Liver (tissue), 9 donors: ENCODE data around the gene CCDC141. TPM values are rescaled to one million over a fixed set of nuclear protein-coding genes. Genes with fewer than 3 reads are reported as not detected.

Experiments
- DNase-seq: peaks from one replicate; pipeline ENCODE4 v3.0.0-alpha.2; 2017; ENCODE audit warnings: low spot score
- H3K27ac ChIP-seq, 2 donors: one replicate each; pipeline ENCODE4 v1.7.0; 2013; ENCODE audit warnings: inconsistent platforms in 2 of 2, low read length in 2 of 2, control low read depth in 1 of 2, low read depth in 1 of 2, mild to moderate bottlenecking in 1 of 2
- H3K27me3 ChIP-seq, 4 donors: one replicate each; pipeline versions ENCODE4 v1.6.1 to v1.7.0; 2013; ENCODE audit warnings: low read length in 3 of 4, inconsistent platforms in 1 of 4, mild to moderate bottlenecking in 1 of 4, moderate library complexity in 1 of 4; ENCODE audit not compliant: control insufficient read depth in 4 of 4, insufficient read depth in 4 of 4
- H3K36me3 ChIP-seq, 4 donors: one replicate each; pipeline versions ENCODE4 v1.6.1 to v1.7.0; 2013; ENCODE audit warnings: low read length in 3 of 4, mild to moderate bottlenecking in 3 of 4, low read depth in 1 of 4, moderate library complexity in 1 of 4; ENCODE audit not compliant: control insufficient read depth in 4 of 4, insufficient read depth in 3 of 4
- H3K4me1 ChIP-seq, 4 donors: one replicate each; pipeline versions ENCODE4 v1.6.1 to v1.7.0; 2013; ENCODE audit warnings: low read length in 3 of 4, mild to moderate bottlenecking in 3 of 4, moderate library complexity in 1 of 4; ENCODE audit not compliant: control insufficient read depth in 4 of 4, insufficient read depth in 4 of 4
- H3K4me3 ChIP-seq, 3 donors: one replicate each; pipeline versions ENCODE4 v1.6.1 to v1.7.0; 2013; ENCODE audit warnings: low read length in 3 of 3, control low read depth in 1 of 3, low read depth in 1 of 3, mild to moderate bottlenecking in 1 of 3
- H3K9ac ChIP-seq, 2 donors: one replicate each; pipeline ENCODE4 v1.7.0; 2013; ENCODE audit warnings: low read length in 2 of 2, mild to moderate bottlenecking in 2 of 2, moderate library complexity in 2 of 2, control low read depth in 1 of 2, low read depth in 1 of 2
- H3K9me3 ChIP-seq, 4 donors: one replicate each; pipeline versions ENCODE4 v1.6.1 to v1.7.0; 2013; ENCODE audit warnings: low read length in 3 of 4; ENCODE audit not compliant: control insufficient read depth in 4 of 4
- EGR1 ChIP-seq, 2 donors: IDR thresholded peaks; 2 replicates each; pipeline ENCODE4 v1.6.1; 2016 to 2018; ENCODE audit warnings: antibody characterized with exemption in 2 of 2, low read depth in 2 of 2
- FOXA1 ChIP-seq: IDR thresholded peaks from 2 replicates; pipeline ENCODE4 v1.6.1; 2016; ENCODE audit warnings: antibody characterized with exemption
- FOXA2 ChIP-seq: IDR thresholded peaks from 2 replicates; pipeline ENCODE4 v1.6.1; 2016; ENCODE audit warnings: antibody characterized with exemption
- GABPA ChIP-seq, 2 donors: IDR thresholded peaks in 1 of 2; conservative IDR thresholded peaks in 1 of 2; 2 replicates each; pipeline ENCODE4 v1.6.1; 2016; ENCODE audit warnings: antibody characterized with exemption in 2 of 2, mild to moderate bottlenecking in 1 of 2, moderate library complexity in 1 of 2
- HNF4A ChIP-seq, 2 donors: conservative IDR thresholded peaks; 2 replicates each; pipeline ENCODE4 v1.6.1; 2016; ENCODE audit warnings: antibody characterized with exemption in 2 of 2, mild to moderate bottlenecking in 2 of 2
- HNF4G ChIP-seq: IDR thresholded peaks from 2 replicates; pipeline ENCODE4 v1.6.1; 2016; ENCODE audit warnings: antibody characterized with exemption
- JUND ChIP-seq, 2 donors: IDR thresholded peaks; 2 replicates each; pipeline ENCODE4 v1.6.1; 2016; ENCODE audit warnings: antibody characterized with exemption in 2 of 2
- NR2F2 ChIP-seq: IDR thresholded peaks from 2 replicates; pipeline ENCODE4 v1.6.1; 2016; ENCODE audit warnings: antibody characterized with exemption
- RAD21 ChIP-seq, 2 donors: IDR thresholded peaks; 2 replicates each; pipeline ENCODE4 v1.6.1; 2016; ENCODE audit warnings: antibody characterized with exemption in 2 of 2, mild to moderate bottlenecking in 2 of 2
- RXRA ChIP-seq, 2 donors: IDR thresholded peaks; 2 replicates each; pipeline ENCODE4 v1.6.1; 2017 to 2018; ENCODE audit warnings: antibody characterized with exemption in 2 of 2, mild to moderate bottlenecking in 1 of 2
- SP1 ChIP-seq: IDR thresholded peaks from 2 replicates; pipeline ENCODE4 v1.6.1; 2018; ENCODE audit warnings: antibody characterized with exemption, mild to moderate bottlenecking
- TAF1 ChIP-seq: conservative IDR thresholded peaks from 2 replicates; pipeline ENCODE4 v1.6.1; 2016; ENCODE audit warnings: antibody characterized with exemption, mild to moderate bottlenecking
- YY1 ChIP-seq: IDR thresholded peaks from 2 replicates; pipeline ENCODE4 v1.6.1; 2016; ENCODE audit warnings: antibody characterized with exemption, mild to moderate bottlenecking
- WGBS: extraction: QIAGEN DNeasy Blood & Tissue Kit; methylation state at CpG from one replicate; pipeline ENCODE4 v1.1.7; 2013; 5-methylcytosine and 5-hydroxymethylcytosine counted together
- polyA plus RNA-seq, 2 donors: library from polyadenylated mRNA; stranded (reverse) in 1 of 2; unstranded in 1 of 2; fragments of 200-250 nt in 1 of 2; fragments of >200 nt in 1 of 2; fragmentation: Nextera tagmentation in 1 of 2; extraction: Ambion mirVana in 1 of 2; gene quantifications; one replicate each; pipeline versions ENCODE4 v1.2.1 to v1.2.3, GENCODE V29; 2013 to 2015
- total RNA-seq, 2 donors: library from RNA; depleted of rRNA; stranded (reverse); fragments of >200 nt; gene quantifications; one replicate each; pipeline ENCODE4 v1.2.3, GENCODE V29; 2014
- TF ChIP-seq, protein P1 (sequence below): IDR thresholded peaks from 2 replicates; pipeline ENCODE4 v1.6.1; 2016; ENCODE audit warnings: antibody characterized with exemption, mild to moderate bottlenecking
- TF ChIP-seq, protein P2 (sequence below): IDR thresholded peaks from 2 replicates; pipeline ENCODE4 v1.6.1; 2016; ENCODE audit warnings: antibody characterized with exemption
- TF ChIP-seq, protein P3 (sequence below): IDR thresholded peaks from 2 replicates; pipeline ENCODE4 v1.6.1; 2016; ENCODE audit warnings: antibody characterized with exemption
- TF ChIP-seq, protein P4 (sequence below): IDR thresholded peaks from 2 replicates; pipeline ENCODE4 v1.6.1; 2016; ENCODE audit warnings: antibody characterized with exemption
- donor health status: healthy.
- donor health status: healthy.
- donor health status: healthy.
- donor health status: healthy.
- donor health status: healthy.

CCDC141 gene
- total and polyA plus RNA-seq, 4 donors = 0.05 to 1.0 (median 0.39) TPM

DNA sequence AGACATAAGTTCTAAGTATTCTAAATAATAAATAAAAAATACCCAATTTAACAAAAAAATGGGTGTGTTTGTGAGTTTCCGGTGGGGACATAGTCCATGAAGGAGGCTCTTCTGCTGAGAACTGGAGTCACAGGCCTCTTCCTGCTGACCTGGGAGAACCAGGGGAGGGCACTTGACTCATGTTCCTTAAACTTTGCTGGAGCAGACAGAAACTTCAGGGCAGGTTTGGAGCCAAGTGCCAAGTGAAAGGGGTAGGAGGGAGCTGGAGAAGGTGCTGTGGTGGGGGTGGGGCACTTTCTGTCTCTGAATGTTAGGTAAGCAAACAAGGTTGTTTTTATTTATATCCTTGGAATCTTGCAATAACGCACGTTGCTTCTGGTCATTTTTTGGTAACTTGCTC, 163.9 kb downstream of the CCDC141 start:
- H3K9ac ChIP-seq = no peak overlapping the region
- H3K4me1 ChIP-seq = no peaks in the 10 kb centered on the region
- H3K9me3 ChIP-seq = no peaks in the 10 kb centered on the region
- H3K27ac ChIP-seq = no peak overlapping the region
- H3K36me3 ChIP-seq = no peaks in the 10 kb centered on the region
- TF ChIP-seq YY1 = no peak
- no peak for TF ChIP-seq RAD21 (IDR thresholded peaks at IDR 0.05)
- TF ChIP-seq HNF4A (conservative IDR thresholded peaks at IDR 0.05) = no peak
- TF ChIP-seq HNF4G = no peak
- TF ChIP-seq SP1 = no peak
- no peak overlapping the region for H3K4me3 ChIP-seq
- 69% methylated on average over 3 of the region's 3 CpGs for WGBS
- peaks cover 0 to under 1% (median 0%) of the 10 kb centered on the region in 4 donors for H3K27me3 ChIP-seq
- no peak for DNase-seq

DNA sequence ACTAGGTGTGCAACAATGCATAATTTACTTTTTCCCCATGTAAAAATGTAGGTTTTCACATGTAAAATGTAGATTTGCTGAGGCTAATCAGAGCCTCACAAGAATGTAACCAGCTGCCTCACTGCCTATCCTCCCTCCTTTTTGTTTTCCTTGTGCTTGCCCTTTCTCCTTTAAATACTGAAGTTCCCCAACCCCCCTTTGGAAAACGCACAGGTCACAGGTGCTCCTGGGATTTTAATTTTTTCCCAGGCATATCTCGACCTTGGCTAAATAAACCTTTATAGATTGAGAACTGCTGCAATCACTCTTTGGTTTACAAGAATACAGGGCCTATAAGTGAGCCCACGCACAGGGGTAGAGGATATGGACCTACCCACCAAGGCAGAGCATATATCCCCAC, 165.5 kb downstream of the CCDC141 start:
- Histone ChIP-seq H3K27me3 (peaks cover 0 to 3% (median 0%) of the 10 kb centered on the region in 4 donors), H3K4me1 (no peaks in the 10 kb centered on the region), H3K27ac (no peak overlapping the region), H3K9me3 (no peaks in the 10 kb centered on the region), H3K36me3 (no peaks in the 10 kb centered on the region), H3K4me3 (no peak overlapping the region), H3K9ac (no peak overlapping the region)
- no peak for DNase-seq
- 57% methylated on average over 3 of the region's 3 CpGs for WGBS
- TF ChIP-seq, protein P1, sequence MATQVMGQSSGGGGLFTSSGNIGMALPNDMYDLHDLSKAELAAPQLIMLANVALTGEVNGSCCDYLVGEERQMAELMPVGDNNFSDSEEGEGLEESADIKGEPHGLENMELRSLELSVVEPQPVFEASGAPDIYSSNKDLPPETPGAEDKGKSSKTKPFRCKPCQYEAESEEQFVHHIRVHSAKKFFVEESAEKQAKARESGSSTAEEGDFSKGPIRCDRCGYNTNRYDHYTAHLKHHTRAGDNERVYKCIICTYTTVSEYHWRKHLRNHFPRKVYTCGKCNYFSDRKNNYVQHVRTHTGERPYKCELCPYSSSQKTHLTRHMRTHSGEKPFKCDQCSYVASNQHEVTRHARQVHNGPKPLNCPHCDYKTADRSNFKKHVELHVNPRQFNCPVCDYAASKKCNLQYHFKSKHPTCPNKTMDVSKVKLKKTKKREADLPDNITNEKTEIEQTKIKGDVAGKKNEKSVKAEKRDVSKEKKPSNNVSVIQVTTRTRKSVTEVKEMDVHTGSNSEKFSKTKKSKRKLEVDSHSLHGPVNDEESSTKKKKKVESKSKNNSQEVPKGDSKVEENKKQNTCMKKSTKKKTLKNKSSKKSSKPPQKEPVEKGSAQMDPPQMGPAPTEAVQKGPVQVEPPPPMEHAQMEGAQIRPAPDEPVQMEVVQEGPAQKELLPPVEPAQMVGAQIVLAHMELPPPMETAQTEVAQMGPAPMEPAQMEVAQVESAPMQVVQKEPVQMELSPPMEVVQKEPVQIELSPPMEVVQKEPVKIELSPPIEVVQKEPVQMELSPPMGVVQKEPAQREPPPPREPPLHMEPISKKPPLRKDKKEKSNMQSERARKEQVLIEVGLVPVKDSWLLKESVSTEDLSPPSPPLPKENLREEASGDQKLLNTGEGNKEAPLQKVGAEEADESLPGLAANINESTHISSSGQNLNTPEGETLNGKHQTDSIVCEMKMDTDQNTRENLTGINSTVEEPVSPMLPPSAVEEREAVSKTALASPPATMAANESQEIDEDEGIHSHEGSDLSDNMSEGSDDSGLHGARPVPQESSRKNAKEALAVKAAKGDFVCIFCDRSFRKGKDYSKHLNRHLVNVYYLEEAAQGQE = no peak
- TF ChIP-seq JUND (IDR thresholded peaks at IDR 0.05) (no peak), EGR1 (IDR thresholded peaks at IDR 0.05; ENCODE audit: low read depth in 2 of 2) (no peak), GABPA (IDR thresholded peaks at IDR 0.05 in 1 of 2, conservative IDR thresholded peaks at IDR 0.05 in 1 of 2) (no peak), FOXA1 (no peak), HNF4A (conservative IDR thresholded peaks at IDR 0.05) (no peak)
- TF ChIP-seq, protein P2, sequence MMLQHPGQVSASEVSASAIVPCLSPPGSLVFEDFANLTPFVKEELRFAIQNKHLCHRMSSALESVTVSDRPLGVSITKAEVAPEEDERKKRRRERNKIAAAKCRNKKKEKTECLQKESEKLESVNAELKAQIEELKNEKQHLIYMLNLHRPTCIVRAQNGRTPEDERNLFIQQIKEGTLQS = no peak
- TF ChIP-seq, protein P3, sequence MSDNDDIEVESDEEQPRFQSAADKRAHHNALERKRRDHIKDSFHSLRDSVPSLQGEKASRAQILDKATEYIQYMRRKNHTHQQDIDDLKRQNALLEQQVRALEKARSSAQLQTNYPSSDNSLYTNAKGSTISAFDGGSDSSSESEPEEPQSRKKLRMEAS = no peak

DNA sequence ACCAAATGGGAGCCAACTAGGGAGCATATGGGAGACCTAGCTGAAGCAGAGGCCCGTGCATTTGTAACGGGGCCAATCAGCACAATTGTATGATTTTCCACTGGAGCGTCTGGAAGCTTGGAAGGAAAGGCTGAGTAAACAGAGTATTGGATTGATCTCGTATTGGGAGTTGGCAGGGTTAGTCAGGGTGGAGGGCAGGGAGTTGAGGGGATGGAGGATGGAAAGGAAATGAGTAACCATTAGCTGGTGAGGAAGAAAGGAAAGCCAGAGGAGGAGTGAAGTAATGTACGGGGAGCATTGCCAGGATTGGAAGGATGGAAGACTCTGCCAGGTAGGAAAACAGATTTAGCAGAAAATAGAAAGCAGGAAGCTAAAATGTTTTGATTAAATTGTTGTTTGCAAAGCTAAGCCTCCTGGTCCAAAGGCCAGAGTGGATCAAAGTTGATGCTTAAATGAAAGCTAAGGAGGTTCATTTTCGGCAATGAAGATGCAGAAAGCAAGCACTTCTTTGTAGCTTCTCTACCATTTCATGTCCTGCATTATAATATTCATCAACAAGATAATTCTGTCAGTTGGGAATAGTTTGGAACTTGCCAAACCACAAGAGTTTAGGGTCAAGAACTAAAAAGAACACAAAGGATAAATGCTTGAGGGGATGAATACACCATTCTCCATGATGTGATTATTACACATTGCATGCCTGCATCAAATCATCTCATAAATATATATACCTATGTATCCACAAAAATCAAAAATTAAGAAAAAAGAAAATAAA, 167.1 kb downstream of the CCDC141 start:
- Histone ChIP-seq H3K36me3 (no peaks in the 10 kb centered on the region), H3K4me1 (no peaks in the 10 kb centered on the region), H3K27ac (no peak overlapping the region), H3K4me3 (no peak overlapping the region), H3K9ac (no peak overlapping the region), H3K9me3 (no peaks in the 10 kb centered on the region), H3K27me3 (peaks cover 0 to 3% (median 0%) of the 10 kb centered on the region in 4 donors)
- WGBS = 56% methylated on average over 6 of the region's 6 CpGs
- no peak for DNase-seq
- no peak for TF ChIP-seq NR2F2
- TF ChIP-seq HNF4A (conservative IDR thresholded peaks at IDR 0.05) = no peak
- TF ChIP-seq RXRA (IDR thresholded peaks at IDR 0.05) = no peak
- no peak for TF ChIP-seq GABPA (IDR thresholded peaks at IDR 0.05 in 1 of 2, conservative IDR thresholded peaks at IDR 0.05 in 1 of 2)
- TF ChIP-seq, protein P3 = no peak
- TF ChIP-seq, protein P2 = no peak
- TF ChIP-seq FOXA2 = no peak
- no peak for TF ChIP-seq RAD21 (IDR thresholded peaks at IDR 0.05)
- no peak for TF ChIP-seq TAF1
- no peak for TF ChIP-seq EGR1 (IDR thresholded peaks at IDR 0.05; ENCODE audit: low read depth in 2 of 2)
- TF ChIP-seq JUND (IDR thresholded peaks at IDR 0.05) = no peak
- TF ChIP-seq FOXA1 = no peak
- no peak for TF ChIP-seq YY1
- TF ChIP-seq, protein P4, sequence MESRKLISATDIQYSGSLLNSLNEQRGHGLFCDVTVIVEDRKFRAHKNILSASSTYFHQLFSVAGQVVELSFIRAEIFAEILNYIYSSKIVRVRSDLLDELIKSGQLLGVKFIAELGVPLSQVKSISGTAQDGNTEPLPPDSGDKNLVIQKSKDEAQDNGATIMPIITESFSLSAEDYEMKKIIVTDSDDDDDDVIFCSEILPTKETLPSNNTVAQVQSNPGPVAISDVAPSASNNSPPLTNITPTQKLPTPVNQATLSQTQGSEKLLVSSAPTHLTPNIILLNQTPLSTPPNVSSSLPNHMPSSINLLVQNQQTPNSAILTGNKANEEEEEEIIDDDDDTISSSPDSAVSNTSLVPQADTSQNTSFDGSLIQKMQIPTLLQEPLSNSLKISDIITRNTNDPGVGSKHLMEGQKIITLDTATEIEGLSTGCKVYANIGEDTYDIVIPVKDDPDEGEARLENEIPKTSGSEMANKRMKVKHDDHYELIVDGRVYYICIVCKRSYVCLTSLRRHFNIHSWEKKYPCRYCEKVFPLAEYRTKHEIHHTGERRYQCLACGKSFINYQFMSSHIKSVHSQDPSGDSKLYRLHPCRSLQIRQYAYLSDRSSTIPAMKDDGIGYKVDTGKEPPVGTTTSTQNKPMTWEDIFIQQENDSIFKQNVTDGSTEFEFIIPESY = no peak
